Vagina (tissue), 2 donors: Measurements from ENCODE around the gene CDC42EP3.

ENCODE experiments used
- CTCF ChIP-seq, 3 experiments: fragments of 450-650 bp in 2 of 3; fragments of 200-600 bp in 1 of 3; sonication (generic) in 1 of 3; IDR thresholded peaks; one replicate each; pipeline ENCODE4 v1.5.1; 2017 to 2019; ENCODE audit warnings: antibody characterized with exemption in 3 of 3, mild to moderate bottlenecking in 2 of 3, moderate library complexity in 2 of 3
- POLR2A ChIP-seq, 2 donors: fragments of 450-650 bp; IDR thresholded peaks; one replicate each; pipeline ENCODE4 v1.6.1; 2017; ENCODE audit warnings: antibody characterized with exemption in 2 of 2, mild to moderate bottlenecking in 2 of 2, moderate library complexity in 2 of 2
- POLR2AphosphoS5 ChIP-seq, 2 donors: sonication (generic); formaldehyde crosslinking; IDR thresholded peaks; one replicate each; pipeline ENCODE4 v1.9.0; 2017; ENCODE audit warnings: antibody characterized with exemption in 2 of 2, mild to moderate bottlenecking in 2 of 2, low read depth in 1 of 2; ENCODE audit not compliant: insufficient read depth in 1 of 2

GRCh38 chr2:37635504-37636380 lies 35.7 kb downstream of the CDC42EP3 start:
- TF ChIP-seq CTCF (IDR thresholded peaks at IDR 0.05) (no peak), POLR2A (IDR thresholded peaks at IDR 0.05) (no peak), POLR2AphosphoS5 (IDR thresholded peaks at IDR 0.05; ENCODE audit: insufficient read depth in 1 of 2, low read depth in 1 of 2) (no peak)
